HG03139 (cell line): ENCODE data around the gene LTBP1.

Experiments used
- ATAC-seq: cut with Tn5 transposase; IDR thresholded peaks from one replicate; pipeline ENCODE4 v1.9.1; 2021; ENCODE audit not compliant: unreplicated experiment

LTBP1 gene

DNA sequence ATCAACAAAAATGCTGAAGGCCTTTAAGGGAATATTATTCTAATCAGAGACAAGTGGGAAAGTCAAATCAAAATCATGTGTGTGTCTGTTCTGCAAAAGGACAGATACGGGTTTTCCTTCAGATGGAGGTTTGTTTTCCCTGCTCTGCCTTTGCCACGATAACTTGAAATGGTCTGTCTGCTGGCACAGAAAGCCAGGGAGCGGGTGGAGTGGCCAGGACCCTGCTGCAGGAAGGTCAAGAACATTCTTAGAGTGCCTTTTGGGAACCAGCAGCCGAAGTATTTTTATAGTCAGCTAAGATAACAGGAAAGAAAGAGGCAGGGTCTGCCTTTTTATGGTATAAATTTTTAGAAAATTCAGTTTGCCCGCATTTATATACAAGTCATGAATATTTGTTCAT is 234.2 kb downstream of the LTBP1 start:
- ATAC-seq: no peak

- ATAC-seq: no peak
Measured at GRCh38 chr2:33181466-33181865, 234.7 kb downstream of the LTBP1 start.

DNA sequence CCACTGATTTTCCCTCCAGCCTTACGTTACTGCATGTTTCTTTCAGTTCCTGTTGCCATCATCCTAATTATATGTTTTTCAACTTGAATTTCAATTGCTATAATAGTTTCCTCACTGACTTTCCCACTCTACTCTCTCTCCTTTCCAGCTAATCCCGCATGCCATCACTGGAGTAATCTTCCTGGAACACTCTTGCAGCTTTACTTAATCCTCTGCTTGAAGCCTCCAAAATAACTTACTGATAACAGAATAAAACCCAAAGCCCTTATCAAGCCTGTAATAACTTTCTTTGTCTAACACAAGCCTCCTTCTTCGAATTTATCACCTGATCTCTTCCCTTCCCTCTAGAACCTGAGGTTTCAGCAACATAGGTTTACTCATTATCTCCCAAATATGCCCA is 237.3 kb downstream of the LTBP1 start:
- no peak for ATAC-seq

DNA sequence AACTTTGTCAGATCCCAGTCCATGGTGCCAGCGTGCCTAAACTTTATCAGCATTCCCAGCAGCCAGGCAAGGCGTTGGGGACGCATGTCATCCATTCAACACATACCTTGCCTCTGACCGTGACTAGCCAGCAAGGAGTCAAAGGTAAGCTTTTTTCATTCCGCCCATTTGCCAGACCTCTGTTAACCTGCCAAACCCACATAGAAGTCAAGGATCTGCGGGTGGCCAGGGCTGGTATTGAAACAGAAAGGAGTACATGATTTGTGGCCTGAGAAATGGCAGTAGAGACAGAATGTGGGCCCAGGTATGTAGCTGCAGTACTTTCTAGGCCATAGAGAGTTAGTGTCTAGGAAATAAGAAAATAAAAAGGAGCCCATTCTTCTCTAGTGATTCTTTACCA is 240.2 kb downstream of the LTBP1 start:
- ATAC-seq: no peak

GRCh38 chr2:33188799-33189198 is 242.0 kb downstream of the LTBP1 start:
- no peak for ATAC-seq

DNA sequence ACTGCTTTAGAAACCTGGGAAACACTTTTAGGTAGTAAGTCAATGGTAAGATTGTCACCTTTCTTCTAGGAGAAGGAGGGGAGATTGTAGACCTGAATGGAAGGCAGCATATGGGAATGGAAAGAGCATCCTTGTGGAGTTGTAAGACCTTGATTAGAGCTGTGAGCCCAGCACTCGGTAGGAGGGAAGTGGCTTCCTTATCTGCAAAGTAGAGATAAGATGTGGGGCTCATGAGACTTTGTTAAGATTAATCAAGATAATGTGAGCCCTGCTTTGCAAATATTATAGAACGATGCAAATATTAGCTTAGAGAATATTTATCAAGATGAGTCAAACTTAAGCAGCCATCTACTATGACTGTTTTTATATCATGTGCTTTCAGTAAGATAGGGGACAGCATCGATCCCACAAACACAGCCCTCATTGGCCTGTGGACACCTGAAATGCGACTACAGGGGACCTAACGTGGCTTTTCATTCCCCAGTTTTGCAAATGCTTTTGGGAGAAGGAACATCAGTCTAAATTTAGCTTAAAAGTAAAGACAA is 243.7 kb downstream of the LTBP1 start:
- ATAC-seq: no peak

GRCh38 chr2:33195891-33196290 is 249.1 kb downstream of the LTBP1 start:
- ATAC-seq: no peak

GRCh38 chr2:33196700-33197099 is 249.9 kb downstream of the LTBP1 start:
- no peak for ATAC-seq

GRCh38 chr2:33197198-33197938 is 250.6 kb downstream of the LTBP1 start:
- ATAC-seq: no peak

- ATAC-seq: no peak
Measured at GRCh38 chr2:33202641-33203522, 256.1 kb downstream of the LTBP1 start.

DNA sequence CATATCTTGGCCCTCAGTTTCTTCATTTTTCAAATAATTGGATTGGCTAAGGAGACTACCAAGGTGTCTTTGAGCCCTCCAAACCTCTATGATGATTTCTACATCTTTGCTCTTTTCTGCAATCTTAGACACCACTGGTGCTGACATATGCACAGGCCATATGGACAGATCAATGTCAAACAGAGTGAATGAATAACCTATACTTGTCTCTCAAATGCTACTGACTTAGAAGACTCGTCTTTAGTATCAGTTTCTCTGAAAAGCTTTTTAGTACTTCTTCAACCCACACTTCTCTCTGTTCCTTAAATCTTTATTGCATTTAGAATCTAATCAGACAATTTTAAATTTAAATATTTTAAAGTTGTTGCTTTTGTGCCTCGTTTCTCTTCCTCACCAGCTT is 258.2 kb downstream of the LTBP1 start:
- peak; percentile 52 for ATAC-seq

- peak; percentile 85 for ATAC-seq
Measured at GRCh38 chr2:33205693-33206434, 259.1 kb downstream of the LTBP1 start.

DNA sequence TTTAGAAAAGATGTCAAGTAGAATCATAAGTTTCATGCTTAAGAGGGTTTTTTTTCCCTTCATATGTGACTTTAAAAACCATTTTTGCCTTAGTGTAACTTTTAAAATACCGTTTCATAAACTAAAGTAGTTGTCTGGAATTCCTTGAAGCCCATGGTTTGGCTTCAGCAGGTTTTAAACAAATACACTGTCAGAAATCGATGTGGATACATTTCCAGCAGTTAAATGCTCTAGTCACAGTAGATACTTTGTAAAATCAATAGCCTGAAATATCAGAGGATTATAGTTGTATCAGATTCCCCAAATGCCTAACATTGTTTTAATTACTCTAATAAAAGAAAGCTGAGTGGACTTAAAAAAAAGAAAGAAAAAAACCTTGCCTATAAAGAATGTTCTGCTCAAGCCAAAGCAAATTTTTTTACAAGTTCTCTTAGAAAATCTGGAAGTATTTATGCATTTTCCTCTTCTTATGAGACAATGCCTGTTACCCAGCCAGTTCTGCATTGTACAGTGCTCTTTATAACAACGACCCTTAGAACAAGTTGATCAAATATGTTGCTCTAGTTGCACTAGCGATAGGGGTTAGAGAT is 260.5 kb downstream of the LTBP1 start:
- no peak for ATAC-seq

- no peak for ATAC-seq
Measured at GRCh38 chr2:33208400-33208799, 261.6 kb downstream of the LTBP1 start.

DNA sequence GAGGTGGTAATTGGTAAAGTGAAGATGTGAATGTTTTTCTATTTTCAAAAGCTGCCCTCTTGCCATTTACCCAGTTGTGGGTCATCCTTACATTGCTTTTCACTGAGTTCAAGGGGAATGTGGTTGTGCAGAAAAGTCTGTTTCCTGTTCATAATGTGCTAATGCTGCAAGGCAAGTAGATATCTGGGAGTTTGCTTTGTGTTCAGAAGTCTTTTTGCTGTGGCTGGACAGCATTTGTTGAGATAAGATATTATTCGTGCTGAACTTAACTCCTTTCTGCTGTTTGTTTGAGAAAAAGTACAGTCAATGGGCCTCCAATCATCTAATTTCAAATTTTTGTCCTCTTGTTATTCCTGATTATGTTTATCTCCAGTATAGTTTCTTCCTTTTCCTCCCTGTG is 263.2 kb downstream of the LTBP1 start:
- ATAC-seq: no peak

DNA sequence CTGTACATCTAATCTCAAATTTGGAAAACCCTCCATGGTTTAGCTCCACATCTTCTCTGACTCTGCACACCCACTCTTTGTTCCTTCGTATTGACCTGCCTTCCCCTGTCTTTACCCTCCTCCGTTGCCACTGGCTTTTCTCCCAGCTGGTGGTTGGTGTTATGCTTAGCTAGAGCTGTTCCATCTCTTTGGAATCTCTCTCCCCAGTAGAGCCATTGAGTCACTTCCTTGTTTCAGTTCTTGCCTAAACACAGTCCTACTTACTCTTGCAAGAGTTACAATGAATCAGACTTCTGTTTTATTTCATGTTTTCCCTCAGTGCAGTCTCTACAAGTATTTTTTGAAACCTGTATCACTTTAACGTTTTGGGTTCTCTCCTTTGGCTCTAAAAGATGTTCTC is 263.9 kb downstream of the LTBP1 start:
- ATAC-seq: no peak

GRCh38 chr2:33212151-33212550 is 265.4 kb downstream of the LTBP1 start:
- ATAC-seq: no peak

DNA sequence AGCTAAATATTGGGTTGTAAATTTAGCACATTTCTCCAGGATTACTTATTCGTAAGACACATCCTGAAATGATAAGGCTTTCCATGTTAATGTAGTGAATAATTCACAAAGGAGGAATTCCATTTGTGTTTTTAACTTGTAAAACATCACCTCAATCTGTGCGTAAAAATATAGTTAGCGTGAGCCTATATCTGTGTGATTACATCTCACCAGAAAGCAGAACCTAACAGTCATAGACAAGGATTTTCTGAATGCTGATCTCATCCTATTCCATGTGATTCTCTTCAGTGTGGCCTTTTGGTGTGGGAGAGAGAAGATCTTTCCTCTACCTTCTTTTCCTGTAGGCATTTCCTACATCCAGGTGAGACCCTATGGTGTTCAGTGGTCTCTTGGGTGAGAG is 266.5 kb downstream of the LTBP1 start:
- ATAC-seq: no peak

DNA sequence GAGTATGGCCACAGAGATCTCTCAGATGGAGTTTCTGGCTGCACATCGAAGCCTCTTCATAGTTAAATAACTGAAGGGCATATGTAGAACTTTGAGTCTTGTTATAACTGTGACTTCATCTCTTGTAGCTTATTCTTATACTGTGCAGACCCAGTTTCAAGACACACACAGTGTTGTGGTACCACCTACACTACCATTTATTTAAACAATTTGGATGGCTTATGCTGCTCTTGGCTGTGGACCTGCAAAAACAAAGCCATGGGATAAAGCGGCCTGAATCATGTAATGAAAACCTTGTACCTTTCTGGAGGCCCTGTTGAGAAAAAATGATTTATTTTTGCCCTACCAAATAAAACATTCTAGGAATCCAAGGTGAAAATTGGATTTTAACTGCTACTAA is 266.9 kb downstream of the LTBP1 start:
- ATAC-seq: no peak

DNA sequence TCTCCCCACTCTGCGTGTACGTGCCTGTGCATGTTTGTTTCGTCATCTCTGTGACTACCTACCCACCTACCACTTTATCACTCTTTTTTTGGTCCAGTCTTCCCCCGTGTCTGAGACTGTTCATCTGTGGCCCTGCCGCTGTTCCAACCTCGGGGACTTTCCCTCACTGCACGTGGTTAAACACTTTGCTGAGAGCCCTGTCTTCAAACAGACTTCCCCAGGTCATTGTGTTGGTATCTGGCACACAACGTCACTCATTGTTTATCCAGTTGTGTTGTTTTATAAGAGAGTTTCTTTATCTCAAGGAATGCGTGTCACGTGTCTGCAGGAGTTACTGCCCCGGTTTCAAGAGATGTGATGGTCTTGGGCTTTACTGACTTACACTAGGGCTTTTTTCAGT is 267.7 kb downstream of the LTBP1 start:
- no peak for ATAC-seq

GRCh38 chr2:33214857-33215256 is 268.1 kb downstream of the LTBP1 start:
- no peak for ATAC-seq
